Measurements from ENCODE around the gene PSD2. TPM values are rescaled to one million over a fixed set of nuclear protein-coding genes. Genes with fewer than 3 reads are reported as not detected.
"Not testable (repeated sequence)": the region's sequence is repeated elsewhere in the genome, so short reads cannot be mapped to it uniquely, and the experiment has no call there.

PSD2 gene
- total RNA-seq, 1 donor from 2014 or later: 0.52 TPM

DNA sequence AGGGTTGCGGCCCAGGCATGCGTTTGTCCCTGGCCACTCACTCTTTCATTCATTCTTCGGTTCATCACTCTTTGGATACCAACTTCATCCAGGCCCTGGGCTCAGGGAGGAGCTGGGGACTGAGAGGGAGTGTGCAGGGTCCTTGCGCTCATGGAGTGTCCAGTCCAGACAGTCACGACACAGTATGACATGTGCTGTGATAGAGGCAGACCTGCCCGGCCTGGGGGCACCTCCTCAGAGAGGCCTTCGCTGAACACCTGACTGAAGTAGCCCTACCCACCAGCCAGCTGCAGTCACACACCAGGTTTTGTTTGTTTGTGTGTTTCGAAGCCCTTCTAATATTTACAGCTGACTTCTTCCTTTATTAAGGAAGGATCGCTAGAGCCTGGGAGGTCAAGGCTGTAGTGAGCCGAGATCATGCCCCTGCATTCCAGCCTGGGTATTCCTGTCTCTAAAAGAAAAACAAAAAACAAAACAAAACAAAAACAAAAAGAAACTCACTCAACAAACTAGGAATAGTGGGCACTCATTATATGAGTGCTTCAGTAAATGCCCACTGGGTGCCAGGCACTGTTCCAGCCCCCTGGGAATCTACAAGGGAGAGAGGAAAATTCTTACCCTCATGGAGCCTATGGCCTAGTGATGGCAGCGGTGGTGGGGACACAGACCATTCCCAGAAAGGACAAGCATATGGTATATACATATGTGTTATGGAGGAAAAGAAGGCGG, 6.3 kb upstream of the PSD2 start:
- H3K4me1 ChIP-seq (ENCODE audit: control insufficient read depth in 3 of 3, insufficient read depth in 3 of 3, low read length in 3 of 3): peaks cover 14 to 17% (median 15%) of the 10 kb centered on the region in 3 donors
- H3K9ac ChIP-seq (ENCODE audit: low read depth in 1 of 3, low read length in 3 of 3): peak overlapping the region; percentile 81 to 89 (median 83)
- H3K4me3 ChIP-seq (ENCODE audit: low read length in 3 of 3): no peak overlapping the region
- H3K27ac ChIP-seq (ENCODE audit: low read depth, low read length): peak overlapping the region; percentile 93
- peaks cover 0 to 4% (median 2%) of the 10 kb centered on the region in 3 donors for H3K27me3 ChIP-seq (ENCODE audit: control insufficient read depth in 3 of 3, insufficient read depth in 3 of 3, low read length in 3 of 3)
- no peaks in the 10 kb centered on the region for H3K9me3 ChIP-seq (ENCODE audit: control insufficient read depth in 3 of 3, low read length in 3 of 3)
- H3K36me3 ChIP-seq (ENCODE audit: control insufficient read depth in 3 of 3, insufficient read depth in 3 of 3, low read length in 3 of 3): no peaks in the 10 kb centered on the region

DNA sequence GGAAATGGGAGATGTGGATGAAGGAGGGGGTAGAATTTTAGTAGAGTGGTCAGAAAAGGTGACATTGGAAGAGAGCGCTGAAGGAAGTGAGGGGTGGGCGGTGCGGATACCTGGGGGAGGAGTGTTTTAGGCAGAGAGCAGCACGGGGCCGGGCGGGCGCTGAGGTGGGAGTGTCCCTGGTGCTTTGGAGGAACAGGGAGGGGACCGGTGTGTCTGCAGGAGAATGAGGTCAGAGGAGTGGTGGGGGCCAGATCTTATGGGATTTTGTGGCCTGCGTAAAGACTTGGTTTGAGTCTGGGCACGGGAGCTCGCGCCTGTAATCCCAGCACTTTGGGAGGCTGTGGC, 5.8 kb upstream of the PSD2 start:
- Histone ChIP-seq H3K9me3 (ENCODE audit: control insufficient read depth in 3 of 3, low read length in 3 of 3) (no peaks in the 10 kb centered on the region), H3K4me1 (ENCODE audit: control insufficient read depth in 3 of 3, insufficient read depth in 3 of 3, low read length in 3 of 3) (peaks cover 14 to 17% (median 15%) of the 10 kb centered on the region in 3 donors), H3K9ac (ENCODE audit: low read depth in 1 of 3, low read length in 3 of 3) (no peak overlapping the region), H3K4me3 (ENCODE audit: low read length in 3 of 3) (no peak overlapping the region), H3K36me3 (ENCODE audit: control insufficient read depth in 3 of 3, insufficient read depth in 3 of 3, low read length in 3 of 3) (no peaks in the 10 kb centered on the region), H3K27me3 (ENCODE audit: control insufficient read depth in 3 of 3, insufficient read depth in 3 of 3, low read length in 3 of 3) (peaks cover 0 to 10% (median 2%) of the 10 kb centered on the region in 3 donors), H3K27ac (ENCODE audit: low read depth, low read length) (no peak overlapping the region)

DNA sequence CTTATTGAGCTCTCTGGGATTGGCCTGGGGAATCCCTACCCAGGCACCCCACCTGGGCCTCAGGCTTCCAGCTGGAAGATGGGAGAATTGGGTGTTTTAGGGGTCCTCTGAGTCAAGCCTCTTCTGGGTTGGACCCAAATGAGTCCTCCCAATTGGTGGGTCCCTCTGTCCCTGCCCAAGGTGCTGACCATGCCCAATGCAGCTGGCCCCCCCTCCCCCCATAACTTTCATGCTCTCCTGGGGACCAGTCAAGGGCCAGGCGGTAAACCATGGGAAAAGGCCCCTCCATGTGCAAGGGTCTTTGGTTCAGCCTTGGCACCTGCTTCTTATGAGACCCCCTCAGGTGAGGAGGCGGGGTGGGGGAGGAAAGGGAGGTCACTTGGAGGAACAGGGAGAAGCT, 3.4 kb upstream of the PSD2 start:
- peaks cover 15 to 28% (median 18%) of the 10 kb centered on the region in 3 donors for H3K27me3 ChIP-seq (ENCODE audit: control insufficient read depth in 3 of 3, insufficient read depth in 3 of 3, low read length in 3 of 3)
- peaks cover 9 to 12% (median 11%) of the 10 kb centered on the region in 3 donors for H3K4me1 ChIP-seq (ENCODE audit: control insufficient read depth in 3 of 3, insufficient read depth in 3 of 3, low read length in 3 of 3)

DNA sequence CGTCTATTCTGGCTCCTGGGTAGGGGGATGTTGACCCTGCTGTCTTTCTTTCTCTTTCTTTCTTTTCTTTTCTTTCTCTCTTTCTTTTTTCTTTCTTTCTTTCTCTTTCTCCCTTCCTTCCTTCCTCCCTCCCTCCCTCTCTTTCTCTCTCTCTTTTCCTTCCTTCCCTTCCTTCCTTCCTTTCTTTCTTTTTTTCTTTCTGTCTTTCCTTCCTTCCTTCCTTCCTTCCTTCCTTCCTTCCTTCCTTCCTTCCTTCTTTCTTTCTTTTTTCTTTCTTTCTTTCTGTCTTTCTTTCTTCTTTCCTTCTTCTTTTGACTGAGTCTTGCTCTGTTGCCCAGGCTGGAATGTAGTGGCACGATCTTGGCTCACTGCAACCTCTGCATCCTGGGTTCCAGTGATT, 3.0 kb upstream of the PSD2 start:
- H3K9ac ChIP-seq (ENCODE audit: low read depth in 1 of 3, low read length in 3 of 3); H3K9me3 ChIP-seq (ENCODE audit: control insufficient read depth in 3 of 3, low read length in 3 of 3); H3K4me3 ChIP-seq (ENCODE audit: low read length in 3 of 3); H3K27ac ChIP-seq (ENCODE audit: low read depth, low read length); H3K36me3 ChIP-seq (ENCODE audit: control insufficient read depth in 3 of 3, insufficient read depth in 3 of 3, low read length in 3 of 3); H3K4me1 ChIP-seq (ENCODE audit: control insufficient read depth in 3 of 3, insufficient read depth in 3 of 3, low read length in 3 of 3): not testable (repeated sequence)
- peaks cover 20 to 32% (median 22%) of the 10 kb centered on the region in 3 donors for H3K27me3 ChIP-seq (ENCODE audit: control insufficient read depth in 3 of 3, insufficient read depth in 3 of 3, low read length in 3 of 3)

More for the DNA sequence above, 3.4 kb upstream of the PSD2 start:
- Histone ChIP-seq H3K9ac (ENCODE audit: low read depth in 1 of 3, low read length in 3 of 3) (no peak overlapping the region), H3K4me3 (ENCODE audit: low read length in 3 of 3) (no peak overlapping the region), H3K27ac (ENCODE audit: low read depth, low read length) (no peak overlapping the region), H3K36me3 (ENCODE audit: control insufficient read depth in 3 of 3, insufficient read depth in 3 of 3, low read length in 3 of 3) (no peaks in the 10 kb centered on the region), H3K9me3 (ENCODE audit: control insufficient read depth in 3 of 3, low read length in 3 of 3) (no peaks in the 10 kb centered on the region)

DNA sequence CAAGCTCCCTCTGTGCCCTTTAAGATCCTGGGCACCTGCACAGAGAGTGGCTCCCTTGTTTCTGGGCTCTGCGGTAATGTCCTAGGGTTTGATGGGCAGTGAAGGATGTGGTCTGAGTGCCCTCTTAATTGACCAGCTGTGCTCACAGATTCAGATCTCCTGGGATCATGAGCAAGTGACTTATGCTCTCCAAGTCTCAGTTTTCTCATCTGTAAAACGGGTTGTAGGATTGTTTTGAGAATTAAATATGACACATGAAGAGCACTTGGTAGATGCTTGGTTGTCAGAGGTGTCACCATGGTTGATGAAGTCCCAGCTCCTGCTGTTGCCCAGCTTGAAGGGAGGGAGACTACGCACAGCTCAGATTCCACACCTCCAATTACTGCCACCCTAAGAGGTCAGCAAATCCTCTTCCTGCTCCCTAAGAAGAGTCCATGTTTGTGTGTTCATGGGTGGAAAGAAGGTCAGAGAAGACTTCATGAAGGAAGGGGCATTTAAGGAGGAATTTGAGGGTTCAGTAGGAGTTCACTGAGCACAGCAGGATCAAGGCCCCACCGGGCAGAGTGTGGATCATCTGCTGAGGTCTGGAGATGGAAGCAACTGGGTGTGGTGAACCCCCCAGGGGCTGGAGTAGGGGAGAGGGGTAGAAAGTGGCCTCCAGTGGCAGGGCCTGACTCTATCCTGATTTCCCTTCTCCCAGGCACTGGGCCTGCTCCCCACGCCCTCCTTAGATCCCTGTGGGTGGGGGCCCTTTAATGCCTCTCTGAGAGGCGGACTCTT, 1.4 kb upstream of the PSD2 start:
- H3K27me3 ChIP-seq (ENCODE audit: control insufficient read depth in 3 of 3, insufficient read depth in 3 of 3, low read length in 3 of 3): peaks cover 30 to 39% (median 34%) of the 10 kb centered on the region in 3 donors
- H3K9me3 ChIP-seq (ENCODE audit: control insufficient read depth in 3 of 3, low read length in 3 of 3): no peaks in the 10 kb centered on the region
- no peaks in the 10 kb centered on the region for H3K4me1 ChIP-seq (ENCODE audit: control insufficient read depth in 3 of 3, insufficient read depth in 3 of 3, low read length in 3 of 3)
- H3K9ac ChIP-seq (ENCODE audit: low read depth in 1 of 3, low read length in 3 of 3): no peak overlapping the region
- H3K27ac ChIP-seq (ENCODE audit: low read depth, low read length): no peak overlapping the region
- no peak overlapping the region for H3K4me3 ChIP-seq (ENCODE audit: low read length in 3 of 3)
- H3K36me3 ChIP-seq (ENCODE audit: control insufficient read depth in 3 of 3, insufficient read depth in 3 of 3, low read length in 3 of 3): no peaks in the 10 kb centered on the region

DNA sequence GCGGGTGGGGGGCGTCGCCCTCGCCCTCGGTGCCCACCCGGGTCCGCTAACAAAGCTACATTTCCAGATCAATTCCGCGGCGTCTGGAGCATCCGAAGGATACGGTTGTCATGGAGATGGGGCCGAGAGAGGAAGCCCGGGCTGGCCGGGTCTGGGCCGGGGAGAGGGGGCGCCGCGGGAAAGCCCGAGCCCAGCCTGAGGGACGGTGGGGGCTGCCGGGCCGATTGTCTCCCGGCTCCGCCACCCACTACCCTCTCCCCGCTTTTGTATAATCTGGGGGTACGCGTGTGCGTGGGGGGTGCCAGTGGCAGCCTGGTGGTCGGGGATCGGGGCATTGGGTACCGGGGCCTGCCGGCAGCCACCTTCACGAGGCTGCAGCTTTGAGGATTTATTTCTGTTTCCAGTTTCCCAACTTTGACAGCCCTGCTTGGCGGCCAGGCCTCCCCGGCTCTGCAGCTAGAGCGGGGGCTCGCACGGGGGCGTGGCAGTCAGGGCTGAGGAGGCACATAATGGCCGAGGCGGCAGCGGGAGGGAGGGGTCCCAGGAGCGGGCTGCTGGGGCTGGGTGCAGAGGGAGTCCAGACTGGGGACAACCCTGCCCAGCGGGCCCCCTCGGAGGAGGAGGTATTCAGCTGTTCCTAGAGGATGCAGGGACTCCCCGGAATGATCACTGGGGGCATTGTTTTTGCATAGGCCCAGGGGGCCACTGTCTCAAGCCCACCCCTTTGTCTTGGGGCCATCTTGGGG, 626 bp downstream of the PSD2 start:
- H3K27me3 ChIP-seq (ENCODE audit: control insufficient read depth in 3 of 3, insufficient read depth in 3 of 3, low read length in 3 of 3): peaks cover 44 to 50% (median 45%) of the 10 kb centered on the region in 3 donors
- peak overlapping the region in 1 of 3 donors; percentile 16 for H3K9ac ChIP-seq (ENCODE audit: low read depth in 1 of 3, low read length in 3 of 3)
- no peaks in the 10 kb centered on the region for H3K9me3 ChIP-seq (ENCODE audit: control insufficient read depth in 3 of 3, low read length in 3 of 3)
- no peak overlapping the region for H3K4me3 ChIP-seq (ENCODE audit: low read length in 3 of 3)
- no peaks in the 10 kb centered on the region for H3K36me3 ChIP-seq (ENCODE audit: control insufficient read depth in 3 of 3, insufficient read depth in 3 of 3, low read length in 3 of 3)
- H3K4me1 ChIP-seq (ENCODE audit: control insufficient read depth in 3 of 3, insufficient read depth in 3 of 3, low read length in 3 of 3): no peaks in the 10 kb centered on the region
- H3K27ac ChIP-seq (ENCODE audit: low read depth, low read length): no peak overlapping the region

DNA sequence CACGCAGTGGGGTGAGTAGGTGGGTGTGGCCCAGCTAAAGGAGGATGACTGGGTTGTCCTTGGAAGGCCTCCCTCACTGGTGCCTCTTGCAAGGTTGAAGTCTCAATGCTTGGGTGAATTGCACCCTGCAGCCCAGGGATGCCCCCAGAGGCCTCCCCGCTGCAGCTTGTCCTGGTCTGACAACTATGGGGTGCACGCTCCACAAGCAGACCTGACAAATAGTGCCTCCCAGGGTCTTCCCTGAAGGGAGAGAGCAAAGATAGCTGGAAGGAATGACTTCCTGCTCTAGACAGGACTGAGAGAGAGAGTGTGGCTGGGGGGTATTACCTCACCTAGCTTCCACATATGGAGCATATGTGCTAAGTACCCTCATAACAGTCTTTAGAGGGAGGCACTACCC, 1.7 kb downstream of the PSD2 start:
- Histone ChIP-seq H3K27me3 (ENCODE audit: control insufficient read depth in 3 of 3, insufficient read depth in 3 of 3, low read length in 3 of 3) (peaks cover 52 to 53% (median 52%) of the 10 kb centered on the region in 3 donors), H3K9me3 (ENCODE audit: control insufficient read depth in 3 of 3, low read length in 3 of 3) (no peaks in the 10 kb centered on the region), H3K9ac (ENCODE audit: low read depth in 1 of 3, low read length in 3 of 3) (no peak overlapping the region), H3K4me1 (ENCODE audit: control insufficient read depth in 3 of 3, insufficient read depth in 3 of 3, low read length in 3 of 3) (no peaks in the 10 kb centered on the region), H3K36me3 (ENCODE audit: control insufficient read depth in 3 of 3, insufficient read depth in 3 of 3, low read length in 3 of 3) (no peaks in the 10 kb centered on the region), H3K27ac (ENCODE audit: low read depth, low read length) (no peak overlapping the region), H3K4me3 (ENCODE audit: low read length in 3 of 3) (no peak overlapping the region)

DNA sequence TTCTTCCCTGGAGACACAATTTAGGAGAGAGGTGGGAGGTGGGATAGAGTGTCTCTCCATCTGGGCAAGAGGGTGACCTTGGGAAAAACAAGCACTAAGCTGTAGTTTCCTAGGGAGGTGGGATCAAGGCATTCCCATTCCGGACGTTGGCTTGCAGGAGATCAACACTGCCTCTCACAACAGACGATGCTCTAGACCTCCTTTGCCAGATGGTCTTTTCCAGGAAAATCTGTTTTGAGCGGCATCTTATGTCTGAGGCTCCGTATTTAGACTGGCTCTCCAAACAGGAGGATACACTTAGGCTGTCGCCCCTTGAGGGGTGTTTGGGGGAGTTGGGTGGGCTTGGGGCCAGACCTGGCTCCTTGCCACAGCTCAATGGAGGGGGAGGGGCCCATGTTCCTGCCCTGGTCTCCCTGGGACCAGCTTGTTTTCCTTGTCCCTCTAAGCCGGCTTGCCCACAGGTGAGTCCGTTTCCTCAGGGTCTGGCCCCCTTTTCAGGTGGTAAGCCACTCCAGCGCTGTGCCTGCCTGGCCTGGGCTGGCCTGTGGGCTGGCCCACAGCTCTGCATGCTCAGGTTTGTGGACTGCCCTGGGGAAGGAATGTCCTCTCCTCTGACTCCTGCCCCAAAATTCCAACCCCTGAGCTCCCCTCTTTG, 2.4 kb downstream of the PSD2 start:
- Histone ChIP-seq H3K9ac (ENCODE audit: low read depth in 1 of 3, low read length in 3 of 3) (no peak overlapping the region), H3K4me1 (ENCODE audit: control insufficient read depth in 3 of 3, insufficient read depth in 3 of 3, low read length in 3 of 3) (no peaks in the 10 kb centered on the region), H3K9me3 (ENCODE audit: control insufficient read depth in 3 of 3, low read length in 3 of 3) (no peaks in the 10 kb centered on the region), H3K4me3 (ENCODE audit: low read length in 3 of 3) (no peak overlapping the region), H3K27ac (ENCODE audit: low read depth, low read length) (no peak overlapping the region), H3K27me3 (ENCODE audit: control insufficient read depth in 3 of 3, insufficient read depth in 3 of 3, low read length in 3 of 3) (peaks cover 53 to 58% (median 55%) of the 10 kb centered on the region in 3 donors), H3K36me3 (ENCODE audit: control insufficient read depth in 3 of 3, insufficient read depth in 3 of 3, low read length in 3 of 3) (no peaks in the 10 kb centered on the region)

DNA sequence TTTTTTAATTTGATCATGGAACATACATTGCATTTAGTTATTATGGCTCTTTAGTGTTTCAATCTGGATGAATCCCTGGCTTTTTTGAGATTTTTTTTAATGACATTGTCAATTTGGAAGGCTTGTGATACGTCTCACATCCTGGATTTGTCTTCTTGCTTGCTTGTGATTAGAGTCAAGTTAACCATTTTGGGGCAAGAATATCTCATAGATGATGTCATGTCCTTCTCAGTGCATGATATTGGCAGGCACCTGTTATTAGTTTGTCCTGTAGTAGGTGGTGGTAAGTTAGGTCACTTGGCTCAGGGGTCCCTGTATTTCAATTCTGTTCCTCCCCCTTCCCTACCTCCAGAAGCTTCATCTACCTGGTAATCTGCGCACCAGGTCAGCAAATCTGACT, 3.3 kb downstream of the PSD2 start:
- Histone ChIP-seq H3K36me3 (ENCODE audit: control insufficient read depth in 3 of 3, insufficient read depth in 3 of 3, low read length in 3 of 3) (no peaks in the 10 kb centered on the region), H3K9ac (ENCODE audit: low read depth in 1 of 3, low read length in 3 of 3) (no peak overlapping the region), H3K27me3 (ENCODE audit: control insufficient read depth in 3 of 3, insufficient read depth in 3 of 3, low read length in 3 of 3) (peaks cover 56 to 63% (median 62%) of the 10 kb centered on the region in 3 donors)

More for the DNA sequence above, 3.3 kb downstream of the PSD2 start:
- Histone ChIP-seq H3K4me1 (ENCODE audit: control insufficient read depth in 3 of 3, insufficient read depth in 3 of 3, low read length in 3 of 3) (no peaks in the 10 kb centered on the region), H3K9me3 (ENCODE audit: control insufficient read depth in 3 of 3, low read length in 3 of 3) (no peaks in the 10 kb centered on the region), H3K4me3 (ENCODE audit: low read length in 3 of 3) (no peak overlapping the region), H3K27ac (ENCODE audit: low read depth, low read length) (no peak overlapping the region)

Data from skeletal muscle tissue (tissue), 4 donors.